WI38 (cell line): Measurements from ENCODE around the gene FOSL2.
"Not testable (repeated sequence)": the region's sequence is repeated elsewhere in the genome, so short reads cannot be mapped to it uniquely, and the experiment has no call there.

Source experiments
- H3K4me3 ChIP-seq: 2 replicates; pipeline ENCODE4 v1.5.1; 2011; ENCODE audit warnings: low read depth, mild to moderate bottlenecking, control low read depth, low read length
- CTCF ChIP-seq: IDR thresholded peaks from 2 replicates; pipeline ENCODE4 v1.5.1; 2012; ENCODE audit warnings: low read depth, mild to moderate bottlenecking, control low read depth, low read length

FOSL2 gene

GRCh38 chr2:28367667-28368356 lies 24.8 kb upstream of the FOSL2 start:
- H3K4me3 ChIP-seq = no peak overlapping the region
- no peak for TF ChIP-seq CTCF

GRCh38 chr2:28368357-28368798 lies 24.3 kb upstream of the FOSL2 start:
- H3K4me3 ChIP-seq = no peak overlapping the region
- TF ChIP-seq CTCF = no peak

GRCh38 chr2:28369358-28369757 lies 23.3 kb upstream of the FOSL2 start:
- no peak for TF ChIP-seq CTCF
- H3K4me3 ChIP-seq = no peak overlapping the region

GRCh38 chr2:28370354-28370753 lies 22.3 kb upstream of the FOSL2 start:
- no peak overlapping the region for H3K4me3 ChIP-seq
- no peak for TF ChIP-seq CTCF

- not testable (repeated sequence) for H3K4me3 ChIP-seq
Observed at GRCh38 chr2:28371728-28372127, 20.9 kb upstream of the FOSL2 start.

GRCh38 chr2:28373854-28374253 lies 18.8 kb upstream of the FOSL2 start:
- no peak overlapping the region for H3K4me3 ChIP-seq
- no peak for TF ChIP-seq CTCF

- no peak for TF ChIP-seq CTCF
Observed at GRCh38 chr2:28374331-28374730, 18.3 kb upstream of the FOSL2 start.

GRCh38 chr2:28375236-28375635 lies 17.4 kb upstream of the FOSL2 start:
- TF ChIP-seq CTCF = no peak

More at GRCh38 chr2:28374331-28374730, 18.3 kb upstream of the FOSL2 start:
- H3K4me3 ChIP-seq = no peak overlapping the region

More at GRCh38 chr2:28375236-28375635, 17.4 kb upstream of the FOSL2 start:
- H3K4me3 ChIP-seq = no peak overlapping the region
